ENCODE data around the gene PLCH1.

Gene PLCH1

DNA sequence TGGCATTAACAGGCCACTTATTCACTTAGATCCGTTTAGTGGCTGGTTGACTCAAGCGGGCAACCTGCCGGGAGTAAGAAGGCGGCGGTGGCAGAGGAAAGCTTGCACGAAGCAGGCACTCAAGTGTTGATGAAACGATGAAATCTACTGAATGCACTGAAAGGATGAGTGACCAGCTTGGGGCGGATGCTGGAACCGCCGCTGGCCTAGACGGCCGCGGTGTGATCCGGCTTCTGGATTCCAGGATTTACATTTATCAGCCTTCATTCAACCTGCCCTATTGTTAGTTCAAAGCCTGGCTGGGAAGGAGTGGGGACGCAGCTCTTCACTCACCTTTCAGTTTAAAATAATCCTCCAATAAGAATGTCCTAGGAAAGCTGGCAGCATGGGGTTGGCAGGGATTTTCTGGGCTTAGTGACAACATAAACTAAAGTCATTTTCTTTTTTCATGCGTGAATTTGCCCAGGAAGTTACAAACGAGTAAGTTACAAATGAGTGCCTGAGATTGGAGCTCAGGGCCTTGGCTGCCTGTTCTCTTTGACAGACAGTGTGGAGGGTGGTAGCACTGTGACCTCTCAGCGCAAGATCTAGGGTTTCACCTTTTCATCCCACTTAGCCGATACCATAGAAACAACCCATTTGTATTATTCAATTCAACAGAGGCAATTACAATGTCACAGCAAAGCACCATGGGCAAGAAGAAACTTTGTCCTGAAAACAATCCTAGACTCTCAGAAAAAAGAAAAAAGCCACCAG lies 1.1 kb upstream of the PLCH1 start:
- TF ChIP-seq CTCF (IDR thresholded peaks at IDR 0.05; ENCODE audit: low read depth, low read length), result no peak
- H3K4me3 ChIP-seq (ENCODE audit: low read depth, low read length), result no peak overlapping the region

- TF ChIP-seq CTCF (IDR thresholded peaks at IDR 0.05; ENCODE audit: low read depth, low read length), result no peak
- H3K4me3 ChIP-seq (ENCODE audit: low read depth, low read length), result peak overlapping the region; percentile 54
Measured at GRCh38 chr3:155744010-155744625, 753 bp downstream of the PLCH1 start.

DNA sequence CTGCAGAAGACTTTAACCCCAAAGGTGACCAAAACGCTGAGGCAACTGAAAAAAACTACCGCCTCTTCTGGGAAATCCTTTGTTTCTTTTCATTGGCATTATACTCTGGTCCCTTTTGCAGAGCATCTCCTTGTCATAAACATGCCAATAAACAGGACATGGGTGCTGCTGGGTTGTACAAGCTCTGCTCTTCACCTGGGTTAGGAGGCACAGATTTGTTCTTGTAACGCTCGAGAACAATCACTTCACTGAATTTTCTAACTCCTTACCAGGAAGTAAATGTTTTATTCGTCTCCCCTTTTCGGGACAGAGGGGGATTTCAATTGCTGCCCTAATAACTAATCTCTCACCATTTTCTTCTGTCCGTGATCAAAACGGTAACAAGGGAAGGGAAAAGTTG lies 1.3 kb downstream of the PLCH1 start:
- TF ChIP-seq CTCF (IDR thresholded peaks at IDR 0.05; ENCODE audit: low read depth, low read length), result no peak
- H3K4me3 ChIP-seq (ENCODE audit: low read depth, low read length), result peak overlapping the region; percentile 54

DNA sequence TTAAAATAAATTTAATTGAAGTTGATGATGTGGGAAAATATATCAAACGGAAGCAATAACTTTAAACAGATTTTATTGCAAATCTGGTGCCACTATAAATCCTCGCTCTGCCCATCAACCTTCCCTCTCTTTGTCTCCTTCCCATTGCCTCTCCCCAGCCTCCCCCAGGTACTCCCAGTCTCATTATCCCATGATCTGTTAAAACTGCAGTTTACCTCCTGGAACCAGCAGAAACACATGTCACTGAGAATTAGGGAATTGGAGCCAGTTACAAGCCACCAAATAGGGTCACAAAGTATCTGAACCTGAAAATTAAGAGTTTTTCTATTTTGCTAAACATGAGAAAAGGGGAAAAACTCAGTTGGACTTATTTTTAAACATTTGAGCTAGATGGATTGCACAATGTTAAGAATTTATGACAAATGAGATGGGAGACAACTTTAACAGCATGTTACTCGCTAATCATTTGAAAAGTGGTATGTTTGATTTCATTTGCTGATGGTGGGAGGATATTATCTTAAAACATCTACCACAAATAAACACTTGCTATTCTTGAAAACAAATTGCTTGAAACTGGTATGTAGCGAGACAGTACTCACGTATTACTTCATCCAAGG lies 2.4 kb downstream of the PLCH1 start:
- H3K4me3 ChIP-seq (ENCODE audit: low read depth, low read length), result no peak overlapping the region
- TF ChIP-seq CTCF (IDR thresholded peaks at IDR 0.05; ENCODE audit: low read depth, low read length), result no peak

GRCh38 chr3:155741603-155742002 lies 3.3 kb downstream of the PLCH1 start:
- H3K4me3 ChIP-seq (ENCODE audit: low read depth, low read length), result no peak overlapping the region
- TF ChIP-seq CTCF (IDR thresholded peaks at IDR 0.05; ENCODE audit: low read depth, low read length), result no peak

DNA sequence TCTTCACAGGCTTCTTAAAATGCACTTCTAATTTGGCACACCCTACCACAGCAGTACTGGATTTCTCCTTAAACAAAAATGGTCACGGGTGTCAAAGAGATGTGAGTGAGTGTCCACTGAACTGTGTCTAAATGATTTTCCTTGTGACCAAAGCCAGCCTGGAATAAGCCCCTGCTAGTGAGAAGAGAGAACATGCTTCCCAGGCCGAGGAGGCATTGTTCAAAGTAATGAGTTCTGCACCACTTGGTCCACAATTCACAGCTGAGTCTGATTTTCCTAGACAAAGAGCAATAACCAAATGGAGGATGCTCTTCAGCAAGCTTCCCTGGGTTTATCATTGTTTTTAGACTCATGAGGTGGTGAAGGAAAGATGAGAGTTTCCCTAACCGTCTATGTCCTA lies 3.8 kb downstream of the PLCH1 start:
- no peak for TF ChIP-seq CTCF (IDR thresholded peaks at IDR 0.05; ENCODE audit: low read depth, low read length)
- H3K4me3 ChIP-seq (ENCODE audit: low read depth, low read length), result no peak overlapping the region

GRCh38 chr3:155739154-155739553 lies 5.7 kb downstream of the PLCH1 start:
- no peak overlapping the region for H3K4me3 ChIP-seq (ENCODE audit: low read depth, low read length)
- TF ChIP-seq CTCF (IDR thresholded peaks at IDR 0.05; ENCODE audit: low read depth, low read length), result no peak

All from WI38 (cell line).